Panc1 (cell line): ENCODE measurements around the gene CEPT1.

ENCODE experiments used
- POLR2AphosphoS5 ChIP-seq: IDR thresholded peaks from 2 replicates; pipeline ENCODE4 v1.6.1; 2012; ENCODE audit warnings: mild to moderate bottlenecking, low read depth, low read length, moderate library complexity
- REST ChIP-seq, 2 experiments: IDR thresholded peaks; 2 replicates each; pipeline ENCODE4 v1.6.1; 2011 to 2012; ENCODE audit warnings: low read depth in 2 of 2, control low read depth in 1 of 2, low read length in 1 of 2, mild to moderate bottlenecking in 1 of 2, moderate library complexity in 1 of 2; ENCODE audit not compliant: insufficient read depth in 1 of 2
- TF ChIP-seq, protein P1 (sequence below): fragments of 450-650 bp; IDR thresholded peaks from 2 replicates; pipeline ENCODE4 v1.5.1; 2017; ENCODE audit warnings: mild to moderate bottlenecking

GRCh38 chr1:111147948-111148347, 7.9 kb downstream of the CEPT1 start:
- TF ChIP-seq, protein P1, sequence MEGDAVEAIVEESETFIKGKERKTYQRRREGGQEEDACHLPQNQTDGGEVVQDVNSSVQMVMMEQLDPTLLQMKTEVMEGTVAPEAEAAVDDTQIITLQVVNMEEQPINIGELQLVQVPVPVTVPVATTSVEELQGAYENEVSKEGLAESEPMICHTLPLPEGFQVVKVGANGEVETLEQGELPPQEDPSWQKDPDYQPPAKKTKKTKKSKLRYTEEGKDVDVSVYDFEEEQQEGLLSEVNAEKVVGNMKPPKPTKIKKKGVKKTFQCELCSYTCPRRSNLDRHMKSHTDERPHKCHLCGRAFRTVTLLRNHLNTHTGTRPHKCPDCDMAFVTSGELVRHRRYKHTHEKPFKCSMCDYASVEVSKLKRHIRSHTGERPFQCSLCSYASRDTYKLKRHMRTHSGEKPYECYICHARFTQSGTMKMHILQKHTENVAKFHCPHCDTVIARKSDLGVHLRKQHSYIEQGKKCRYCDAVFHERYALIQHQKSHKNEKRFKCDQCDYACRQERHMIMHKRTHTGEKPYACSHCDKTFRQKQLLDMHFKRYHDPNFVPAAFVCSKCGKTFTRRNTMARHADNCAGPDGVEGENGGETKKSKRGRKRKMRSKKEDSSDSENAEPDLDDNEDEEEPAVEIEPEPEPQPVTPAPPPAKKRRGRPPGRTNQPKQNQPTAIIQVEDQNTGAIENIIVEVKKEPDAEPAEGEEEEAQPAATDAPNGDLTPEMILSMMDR: no peak
- TF ChIP-seq REST (IDR thresholded peaks at IDR 0.05; ENCODE audit: insufficient read depth in 1 of 2, low read depth in 2 of 2, low read length in 1 of 2) (no peak), POLR2AphosphoS5 (no peak)
